IPS-15b (cell line): ENCODE measurements around the gene TANC1.

ENCODE experiments used
- H3K27me3 ChIP-seq: one replicate; pipeline ENCODE4 v1.6.1; 2013; ENCODE audit warnings: low read length; ENCODE audit not compliant: control insufficient read depth, insufficient read depth
- H3K36me3 ChIP-seq: one replicate; pipeline ENCODE4 v1.6.1; 2013; ENCODE audit warnings: low read length; ENCODE audit not compliant: control insufficient read depth, insufficient read depth
- H3K4me1 ChIP-seq: one replicate; pipeline ENCODE4 v1.6.1; 2013; ENCODE audit warnings: mild to moderate bottlenecking, low read length; ENCODE audit not compliant: control insufficient read depth, insufficient read depth
- H3K4me3 ChIP-seq: one replicate; pipeline ENCODE4 v1.5.1; 2013; ENCODE audit warnings: low read depth, low read length
- H3K9ac ChIP-seq: one replicate; pipeline ENCODE4 v1.6.1; 2013; ENCODE audit warnings: low read depth, mild to moderate bottlenecking, low read length
- H3K9me3 ChIP-seq: one replicate; pipeline ENCODE4 v1.6.1; 2013; ENCODE audit warnings: mild to moderate bottlenecking, low read length; ENCODE audit not compliant: control insufficient read depth, insufficient read depth

Gene TANC1

GRCh38 chr2:158984604-158985135 lies 16.2 kb downstream of the TANC1 start:
- H3K4me1 ChIP-seq = peaks cover 3% of the 10 kb centered on the region
- no peaks in the 10 kb centered on the region for H3K27me3 ChIP-seq
- no peaks in the 10 kb centered on the region for H3K9me3 ChIP-seq
- no peak overlapping the region for H3K9ac ChIP-seq
- no peaks in the 10 kb centered on the region for H3K36me3 ChIP-seq
- no peak overlapping the region for H3K4me3 ChIP-seq

GRCh38 chr2:158988501-158988900 lies 20.1 kb downstream of the TANC1 start:
- Histone ChIP-seq H3K9ac (no peak overlapping the region), H3K27me3 (no peaks in the 10 kb centered on the region), H3K36me3 (no peaks in the 10 kb centered on the region), H3K4me1 (peaks cover 3% of the 10 kb centered on the region), H3K4me3 (no peak overlapping the region), H3K9me3 (no peaks in the 10 kb centered on the region)

GRCh38 chr2:158989165-158989564 lies 20.7 kb downstream of the TANC1 start:
- no peak overlapping the region for H3K9ac ChIP-seq
- H3K4me3 ChIP-seq = no peak overlapping the region
- no peaks in the 10 kb centered on the region for H3K9me3 ChIP-seq
- H3K4me1 ChIP-seq = peaks cover 3% of the 10 kb centered on the region
- no peaks in the 10 kb centered on the region for H3K27me3 ChIP-seq
- H3K36me3 ChIP-seq = no peaks in the 10 kb centered on the region

GRCh38 chr2:158990397-158991214 lies 22.2 kb downstream of the TANC1 start:
- H3K4me1 ChIP-seq = peaks cover 3% of the 10 kb centered on the region
- no peaks in the 10 kb centered on the region for H3K36me3 ChIP-seq
- H3K9me3 ChIP-seq = no peaks in the 10 kb centered on the region
- no peaks in the 10 kb centered on the region for H3K27me3 ChIP-seq
- H3K9ac ChIP-seq = no peak overlapping the region
- no peak overlapping the region for H3K4me3 ChIP-seq

- no peak overlapping the region for H3K4me3 ChIP-seq
- H3K36me3 ChIP-seq = no peaks in the 10 kb centered on the region
- H3K9ac ChIP-seq = no peak overlapping the region
- H3K9me3 ChIP-seq = no peaks in the 10 kb centered on the region
- peaks cover 3% of the 10 kb centered on the region for H3K4me1 ChIP-seq
- no peaks in the 10 kb centered on the region for H3K27me3 ChIP-seq
These were observed 24.6 kb downstream of the TANC1 start for GRCh38 chr2:158993030-158993429.

- Histone ChIP-seq H3K4me1 (peaks cover 3% of the 10 kb centered on the region), H3K4me3 (no peak overlapping the region), H3K9me3 (no peaks in the 10 kb centered on the region), H3K9ac (no peak overlapping the region), H3K27me3 (no peaks in the 10 kb centered on the region), H3K36me3 (no peaks in the 10 kb centered on the region)
These were observed 25.5 kb downstream of the TANC1 start for GRCh38 chr2:158993721-158994587.

GRCh38 chr2:158994920-158995676 lies 26.7 kb downstream of the TANC1 start:
- Histone ChIP-seq H3K27me3 (no peaks in the 10 kb centered on the region), H3K4me1 (peaks cover 3% of the 10 kb centered on the region), H3K9ac (no peak overlapping the region), H3K9me3 (no peaks in the 10 kb centered on the region), H3K36me3 (no peaks in the 10 kb centered on the region), H3K4me3 (no peak overlapping the region)

GRCh38 chr2:158995677-158996049 lies 27.2 kb downstream of the TANC1 start:
- H3K9me3 ChIP-seq = no peaks in the 10 kb centered on the region
- no peak overlapping the region for H3K4me3 ChIP-seq
- no peaks in the 10 kb centered on the region for H3K27me3 ChIP-seq
- H3K9ac ChIP-seq = no peak overlapping the region
- peaks cover 3% of the 10 kb centered on the region for H3K4me1 ChIP-seq
- no peaks in the 10 kb centered on the region for H3K36me3 ChIP-seq

- no peaks in the 10 kb centered on the region for H3K9me3 ChIP-seq
- no peaks in the 10 kb centered on the region for H3K27me3 ChIP-seq
- H3K36me3 ChIP-seq = no peaks in the 10 kb centered on the region
- H3K9ac ChIP-seq = no peak overlapping the region
- H3K4me1 ChIP-seq = peaks cover 3% of the 10 kb centered on the region
- no peak overlapping the region for H3K4me3 ChIP-seq
These were observed 28.0 kb downstream of the TANC1 start for GRCh38 chr2:158996378-158996993.

- no peaks in the 10 kb centered on the region for H3K27me3 ChIP-seq
- no peak overlapping the region for H3K9ac ChIP-seq
- H3K9me3 ChIP-seq = no peaks in the 10 kb centered on the region
- H3K4me3 ChIP-seq = no peak overlapping the region
- no peaks in the 10 kb centered on the region for H3K36me3 ChIP-seq
- H3K4me1 ChIP-seq = peaks cover 3% of the 10 kb centered on the region
These were observed 28.8 kb downstream of the TANC1 start for GRCh38 chr2:158997037-158997790.
